GM21423 (cell line): ENCODE measurements around the gene TNPO2.

Source experiments
- ATAC-seq: cut with Tn5 transposase; IDR thresholded peaks from one replicate; pipeline ENCODE4 v1.9.1; 2021; ENCODE audit warnings: mild to moderate bottlenecking, moderate library complexity; ENCODE audit not compliant: unreplicated experiment

TNPO2 gene

GRCh38 chr19:12723641-12724426, at the start of gene TNPO2:
TSS of gene TNPO2 (minus strand) at chr19:12723932. CDS start at chr19:12720977, 2,955 bp downstream.
- no peak for ATAC-seq

GRCh38 chr19:12772323-12772722, 48.6 kb upstream of the TNPO2 start:
- no peak for ATAC-seq

- ATAC-seq, result no peak
Measured at GRCh38 chr19:12770922-12771321, 47.2 kb upstream of the TNPO2 start.

GRCh38 chr19:12769689-12770088, 46.0 kb upstream of the TNPO2 start:
- no peak for ATAC-seq

- no peak for ATAC-seq
Measured at GRCh38 chr19:12767666-12768065, 43.9 kb upstream of the TNPO2 start.

GRCh38 chr19:12767150-12767549, 43.4 kb upstream of the TNPO2 start:
- no peak for ATAC-seq

GRCh38 chr19:12766051-12766521, 42.4 kb upstream of the TNPO2 start:
- ATAC-seq, result no peak

- no peak for ATAC-seq
Measured at GRCh38 chr19:12764698-12765097, 41.0 kb upstream of the TNPO2 start.

- ATAC-seq, result no peak
Measured at GRCh38 chr19:12763100-12763499, 39.4 kb upstream of the TNPO2 start.

- ATAC-seq, result no peak
Measured at GRCh38 chr19:12759686-12760085, 36.0 kb upstream of the TNPO2 start.

- no peak for ATAC-seq
Measured at GRCh38 chr19:12757544-12758274, 34.0 kb upstream of the TNPO2 start.

GRCh38 chr19:12756150-12756883, 32.6 kb upstream of the TNPO2 start:
- no peak for ATAC-seq

- no peak for ATAC-seq
Measured at GRCh38 chr19:12754465-12755196, 30.9 kb upstream of the TNPO2 start.

GRCh38 chr19:12752056-12752781, 28.5 kb upstream of the TNPO2 start:
- no peak for ATAC-seq

GRCh38 chr19:12751635-12752034, 27.9 kb upstream of the TNPO2 start, which contains the start of gene BEST2:
TSS of gene BEST2 (plus strand) at chr19:12751791. CDS start at chr19:12752593, 802 bp downstream.
- ATAC-seq, result no peak

GRCh38 chr19:12750851-12751250, 27.1 kb upstream of the TNPO2 start:
- ATAC-seq, result no peak

- no peak for ATAC-seq
Measured at GRCh38 chr19:12749938-12750521, 26.3 kb upstream of the TNPO2 start.

GRCh38 chr19:12748489-12748888, 24.8 kb upstream of the TNPO2 start:
- no peak for ATAC-seq

- no peak for ATAC-seq
Measured at GRCh38 chr19:12745166-12745897, 21.6 kb upstream of the TNPO2 start.
